Panc1 (cell line): ENCODE results near the gene BOK.

Source experiments
- CTCF ChIP-seq: fragments of 450-650 bp; IDR thresholded peaks from 2 replicates; pipeline ENCODE4 v1.5.1; 2017; ENCODE audit warnings: mild to moderate bottlenecking
- POLR2AphosphoS5 ChIP-seq: IDR thresholded peaks from 2 replicates; pipeline ENCODE4 v1.6.1; 2012; ENCODE audit warnings: mild to moderate bottlenecking, low read depth, low read length, moderate library complexity
- REST ChIP-seq, 2 experiments: IDR thresholded peaks; 2 replicates each; pipeline ENCODE4 v1.6.1; 2011 to 2012; ENCODE audit warnings: low read depth in 2 of 2, control low read depth in 1 of 2, low read length in 1 of 2, mild to moderate bottlenecking in 1 of 2, moderate library complexity in 1 of 2; ENCODE audit not compliant: insufficient read depth in 1 of 2
- TCF7L2 ChIP-seq: IDR thresholded peaks from 2 replicates; pipeline ENCODE4 v1.6.1; 2011; ENCODE audit warnings: mild to moderate bottlenecking, low read depth, low read length, inconsistent platforms

GRCh38 chr2:241561832-241562231, 3.3 kb downstream of the BOK start:
- TF ChIP-seq CTCF (no peak), POLR2AphosphoS5 (no peak), TCF7L2 (no peak), REST (IDR thresholded peaks at IDR 0.05; ENCODE audit: insufficient read depth in 1 of 2, low read depth in 2 of 2, low read length in 1 of 2) (no peak)
